Bone marrow (tissue), 2 donors: ENCODE data around the gene JAG1.

ENCODE experiments used
- DNase-seq, 2 donors: peaks; one replicate each; lab custom pipeline; 2025; lab: John Stamatoyannopoulos, UW

The JAG1 gene

DNA sequence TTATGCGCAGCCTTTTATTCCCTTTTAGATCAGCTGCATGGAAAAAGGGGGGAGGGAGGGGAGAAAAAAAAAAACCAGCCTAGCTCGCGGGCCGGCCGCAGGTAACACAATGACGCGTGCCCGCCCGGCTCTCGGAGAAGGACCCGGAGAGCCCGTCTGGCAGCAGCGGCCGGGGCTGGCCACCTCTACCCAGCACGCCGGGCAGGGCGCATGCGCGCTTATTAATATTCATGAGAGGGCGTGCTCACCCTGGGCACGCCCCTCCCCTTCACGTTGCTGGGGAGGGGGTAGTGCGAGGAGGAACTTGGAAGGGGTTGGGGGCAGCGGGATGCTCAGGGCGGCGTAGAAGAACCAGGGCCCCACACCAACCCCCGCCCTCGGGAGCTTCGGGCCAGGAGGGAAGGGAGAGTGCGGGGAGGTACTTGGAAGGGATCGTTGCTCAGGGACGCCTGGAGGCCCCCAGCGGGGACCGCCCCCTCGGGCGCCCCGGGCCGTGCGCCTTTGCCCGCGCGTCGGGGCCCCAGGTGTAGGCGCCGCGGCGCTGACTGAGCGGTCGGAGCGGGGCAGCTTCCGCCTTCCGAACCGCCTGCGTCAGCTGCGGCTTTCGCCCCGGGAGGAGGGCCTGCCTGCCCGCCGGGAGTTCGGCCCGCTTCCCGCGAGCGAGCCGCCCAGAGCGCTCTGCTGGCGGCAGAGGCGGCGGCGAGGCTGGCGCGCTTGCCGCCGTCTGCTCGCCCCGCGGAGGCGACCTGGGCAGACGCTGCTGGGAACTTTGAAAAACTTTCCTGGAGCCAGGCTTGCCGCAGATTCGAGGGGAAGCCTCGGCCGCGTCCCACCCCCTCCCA, at the start of gene JAG1:
Gene JAG1, minus strand, starts transcription at position 158 of the 842 bp plus-strand sequence. CDS start 469 bp downstream, outside the sequence.
- peak; percentile 54 to 78 for DNase-seq

DNA sequence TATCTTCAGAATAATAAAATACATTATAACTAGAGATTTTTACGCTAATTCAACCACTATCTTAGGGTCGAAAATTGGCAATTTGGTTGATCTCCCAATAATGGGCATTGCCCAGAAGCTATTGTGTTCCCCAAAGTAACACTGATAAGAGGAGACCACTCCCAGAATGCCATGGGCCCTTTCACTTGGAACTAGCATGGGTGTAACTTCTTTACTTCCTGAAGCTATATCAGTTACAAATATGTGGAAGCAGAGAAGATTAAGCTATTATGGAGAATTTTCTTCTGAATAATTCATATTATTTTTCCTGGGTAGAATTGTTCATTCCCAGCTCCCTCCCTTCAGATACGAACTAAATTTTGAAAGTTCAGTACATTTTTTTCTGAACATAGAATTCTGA, 48.2 kb upstream of the JAG1 start:
- no peak for DNase-seq

DNA sequence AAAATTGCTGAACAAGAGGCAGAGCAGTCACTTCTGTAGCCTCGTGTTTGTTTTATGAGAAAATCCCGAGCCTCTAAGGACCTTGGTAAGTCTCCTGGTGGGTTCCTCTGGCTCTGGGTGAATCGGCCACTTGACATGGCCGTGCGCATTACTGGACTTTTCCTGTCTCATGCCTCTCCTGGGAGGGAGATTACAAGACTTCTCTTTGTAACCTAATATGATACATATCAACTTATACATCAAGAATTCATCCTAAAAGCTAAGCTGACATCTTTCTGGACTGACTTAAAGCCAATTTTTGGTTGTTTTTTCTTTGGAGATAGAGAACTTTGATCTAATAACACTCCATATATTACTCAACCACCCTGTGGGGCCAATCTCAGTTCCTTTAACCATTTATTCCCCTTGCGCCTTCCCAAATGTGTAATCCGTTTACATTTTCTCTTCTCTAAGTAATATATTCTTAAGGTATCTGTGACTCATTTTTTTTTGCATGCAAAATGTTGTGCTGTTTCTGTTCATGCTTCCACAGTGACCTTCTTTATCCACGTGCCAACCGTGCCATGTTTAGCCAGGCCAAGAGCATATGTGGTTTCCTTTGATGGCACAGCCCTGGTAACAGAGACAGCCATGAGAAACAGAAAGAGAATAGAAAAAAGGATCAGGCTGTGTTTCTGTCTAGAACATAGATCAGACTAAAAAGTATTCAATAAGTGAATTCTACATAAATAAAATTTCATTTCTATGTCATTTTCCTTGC, 47.5 kb upstream of the JAG1 start:
- DNase-seq: no peak

DNA sequence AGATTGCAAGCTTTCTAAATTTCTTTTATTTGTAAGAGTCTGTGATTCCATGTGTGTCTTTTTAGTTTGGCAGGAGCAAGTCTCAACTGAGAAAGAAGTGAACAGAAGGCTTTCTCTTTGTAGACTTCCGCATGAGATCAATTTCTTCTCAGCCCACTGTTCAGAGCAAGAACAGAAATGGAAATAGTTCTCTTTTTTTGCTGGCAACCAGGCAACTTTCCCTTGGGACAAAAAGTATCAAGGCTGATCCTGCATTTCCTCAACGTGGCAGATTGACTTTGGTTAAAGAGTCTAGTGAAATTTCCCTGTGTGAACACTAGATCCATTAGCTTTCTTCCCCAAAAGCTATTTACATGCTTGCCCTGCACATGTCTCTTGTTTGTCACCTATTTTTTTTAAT, 46.8 kb upstream of the JAG1 start:
- no peak for DNase-seq

DNA sequence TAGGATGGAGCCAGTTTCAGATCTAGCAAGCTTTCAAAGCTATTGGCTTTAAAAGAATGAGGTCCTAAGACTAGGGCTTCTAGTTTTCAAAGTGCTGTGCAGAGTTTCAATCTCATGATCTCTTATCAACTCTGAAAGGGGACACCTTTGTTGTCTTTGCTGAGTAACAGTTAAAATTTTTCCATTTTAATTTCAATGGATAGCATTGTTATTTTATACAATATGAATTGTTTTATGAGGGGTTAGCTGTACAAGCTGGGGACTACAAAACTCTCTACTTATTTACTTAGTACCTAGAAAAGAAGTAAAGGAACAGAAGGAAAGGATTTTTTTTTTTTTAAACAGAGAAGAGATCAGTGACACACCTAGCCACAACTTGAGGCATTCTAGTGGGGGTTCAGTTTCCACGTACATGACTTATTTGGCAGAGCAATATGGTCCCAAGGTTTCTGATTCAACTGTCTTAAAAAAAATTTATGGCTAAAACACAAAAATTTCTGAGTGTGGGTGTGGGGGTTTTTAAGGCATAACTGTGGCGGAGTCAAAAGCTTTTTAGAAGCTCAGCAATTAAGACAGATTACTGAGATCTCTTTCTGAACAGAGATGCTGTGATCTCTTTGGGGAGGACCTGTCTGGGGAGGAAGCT, 46.1 kb upstream of the JAG1 start:
- DNase-seq: no peak

DNA sequence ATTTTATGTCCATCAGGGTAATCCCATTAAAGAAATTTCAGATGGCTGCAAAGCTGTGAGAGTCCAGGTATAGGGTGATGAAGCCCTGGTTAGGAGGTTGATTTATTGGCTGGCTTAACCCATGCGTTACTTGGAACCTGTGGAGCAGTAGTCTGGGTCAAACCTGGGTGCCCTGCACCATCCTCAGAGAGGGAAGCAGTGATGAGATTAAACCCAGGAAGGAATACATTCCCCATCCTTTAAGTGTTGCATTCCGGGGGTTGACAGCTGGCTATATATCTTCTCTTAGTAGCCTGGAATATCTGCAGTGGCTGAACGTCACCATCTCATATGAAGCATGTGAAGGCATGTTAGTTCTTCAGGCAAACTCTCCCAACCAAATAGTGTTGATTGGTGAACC, 44.9 kb upstream of the JAG1 start:
- DNase-seq: no peak

DNA sequence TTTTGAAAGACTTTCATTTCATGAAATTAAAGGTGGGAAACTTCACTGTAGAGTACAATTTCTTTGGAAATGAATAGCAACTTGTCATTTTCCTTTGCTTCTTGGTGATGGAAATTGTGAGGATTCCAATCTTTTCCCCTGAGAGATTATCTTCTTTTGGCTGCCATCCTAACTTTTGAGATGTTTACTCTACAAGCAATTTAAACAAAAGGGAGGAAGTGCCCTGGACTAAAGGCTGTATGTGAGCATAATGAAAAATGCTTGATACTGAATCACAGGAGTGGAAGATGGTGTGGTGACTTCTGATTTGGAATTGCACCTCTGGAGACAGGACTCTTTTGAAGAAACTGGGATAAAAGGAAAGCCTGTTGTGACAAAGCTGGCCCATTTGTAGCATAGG, 43.1 kb upstream of the JAG1 start:
- DNase-seq: no peak

DNA sequence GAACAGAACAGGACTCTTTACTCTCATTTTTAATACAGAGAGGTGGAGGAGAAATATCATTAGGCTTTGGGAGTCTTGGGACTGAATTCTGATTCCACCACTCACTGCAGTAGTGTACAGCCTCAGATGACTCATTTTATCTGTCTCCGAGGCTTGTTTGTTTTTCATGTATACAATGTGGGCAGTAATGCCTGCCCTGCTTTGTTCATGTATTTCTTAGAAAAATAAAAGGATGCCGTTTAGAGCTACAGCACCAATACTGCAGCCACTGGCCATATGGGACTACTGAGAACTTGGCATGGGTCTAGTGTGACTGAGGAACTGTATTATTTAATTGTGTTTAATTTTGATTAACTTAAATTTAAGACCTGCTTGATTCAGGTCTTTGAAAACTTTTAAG, 41.2 kb upstream of the JAG1 start:
- DNase-seq: no peak

DNA sequence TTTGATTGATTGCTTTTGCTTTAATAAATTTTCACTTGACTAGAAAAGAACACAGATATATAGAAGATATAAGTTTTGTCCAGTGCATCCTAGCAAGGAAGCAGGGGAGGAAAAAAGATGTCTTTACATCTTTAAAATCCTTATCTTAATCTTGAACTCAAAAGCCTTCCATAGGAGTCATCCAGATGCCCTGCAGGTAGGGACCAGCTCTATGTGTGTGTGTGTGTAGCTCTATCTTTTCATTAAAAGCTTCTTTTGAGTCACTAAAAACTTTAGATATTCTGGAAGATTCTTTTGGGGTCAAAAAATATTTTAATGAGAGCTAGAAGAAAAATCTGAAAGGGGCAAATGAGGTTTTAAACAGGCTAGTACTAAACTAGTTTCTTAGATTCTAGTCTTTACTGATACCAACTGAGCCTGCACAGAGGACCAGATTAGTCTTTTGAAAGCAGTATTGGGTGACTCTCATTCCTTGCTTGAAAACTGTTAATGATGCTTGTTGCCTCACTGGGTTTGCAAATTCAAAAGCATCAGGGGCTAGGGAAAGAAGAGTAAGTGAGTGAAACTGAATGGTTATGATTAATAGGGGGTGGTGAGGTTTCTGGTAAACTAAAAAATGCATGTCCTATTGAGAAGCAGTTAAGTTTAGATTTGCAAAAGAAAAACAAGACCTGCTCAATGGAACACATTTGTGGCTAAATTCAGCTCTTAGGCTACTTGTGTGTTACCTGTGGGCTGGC, 40.6 kb upstream of the JAG1 start:
- no peak for DNase-seq

DNA sequence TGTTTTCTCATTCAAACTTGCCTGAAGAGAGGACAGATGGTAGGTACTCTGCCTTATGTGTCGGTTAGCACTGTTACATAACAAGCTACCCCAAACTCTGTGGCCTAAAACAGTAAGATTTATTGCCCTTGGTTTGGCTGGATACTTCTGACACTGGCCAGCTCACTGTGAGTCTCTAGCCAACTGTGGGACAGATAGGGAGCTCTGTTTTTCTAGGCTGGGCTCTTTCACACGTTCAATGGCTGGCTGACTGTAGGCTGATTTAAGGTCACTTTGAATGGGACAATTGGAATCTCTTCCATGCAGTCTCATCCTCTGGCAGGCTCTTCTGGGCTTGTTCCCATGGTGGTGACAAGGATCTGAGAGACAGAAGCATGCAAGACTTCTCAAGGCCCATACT, 39.4 kb upstream of the JAG1 start:
- no peak for DNase-seq

DNA sequence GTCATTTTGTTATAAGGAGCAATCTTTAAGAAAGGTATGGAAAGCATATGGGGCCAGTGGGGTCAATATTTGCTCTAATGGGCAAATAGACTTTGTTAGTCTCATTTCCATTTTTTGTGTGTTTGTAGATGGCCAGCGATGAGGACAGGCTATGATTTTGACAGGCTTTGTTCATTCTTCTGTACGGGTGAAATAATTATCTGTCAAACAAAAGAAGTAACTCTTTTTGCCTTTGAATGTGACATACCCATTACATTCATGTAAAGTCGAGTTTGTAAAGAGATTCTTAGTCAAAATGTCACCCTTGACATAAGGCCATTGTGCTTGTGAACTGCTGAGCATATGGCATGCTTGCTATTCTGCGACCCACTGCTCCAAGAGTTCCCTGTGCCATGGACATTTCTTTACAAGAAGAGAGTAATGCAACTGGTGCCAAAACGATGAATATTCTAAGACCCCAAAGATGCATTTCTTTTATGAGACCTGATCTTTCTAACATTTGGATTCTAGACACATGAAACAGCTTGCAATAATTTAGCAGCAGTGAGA, 38.2 kb upstream of the JAG1 start:
- DNase-seq: no peak

DNA sequence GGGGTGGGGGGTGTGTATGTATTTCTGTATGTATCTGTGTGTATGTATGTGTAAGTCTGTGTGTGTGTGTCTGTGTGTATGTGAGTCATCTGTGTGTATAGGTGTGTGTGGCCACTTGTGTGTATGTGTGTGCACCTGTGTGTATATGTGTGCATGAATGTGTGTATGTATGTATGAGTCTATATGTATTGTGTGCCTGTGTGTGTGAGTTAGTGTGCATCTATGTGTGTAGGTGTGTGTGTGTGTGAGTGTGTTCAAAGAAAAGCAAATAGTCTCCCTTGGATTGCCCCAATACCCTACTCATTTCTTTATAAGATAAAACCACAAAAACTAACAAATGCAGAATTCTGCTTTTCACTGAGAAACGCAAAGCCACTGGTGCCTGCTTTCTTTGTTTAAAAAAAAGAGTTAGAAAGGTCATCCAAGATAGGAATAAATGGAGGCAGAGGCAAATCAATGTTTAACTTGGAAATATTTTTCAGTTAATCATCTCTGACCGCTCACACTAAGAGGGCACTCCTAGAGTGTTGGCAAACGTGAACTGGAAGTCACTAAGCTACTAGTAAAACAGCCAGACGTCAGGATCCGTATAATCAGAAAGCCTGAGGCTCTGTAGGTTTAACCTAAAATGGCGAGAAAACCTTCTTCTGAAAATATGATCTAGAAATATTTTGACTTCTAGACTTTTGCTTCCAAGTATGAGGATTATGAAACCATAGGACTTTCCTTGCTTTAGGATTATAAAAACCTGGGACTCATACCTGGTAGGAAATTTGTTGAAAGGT, 37.4 kb upstream of the JAG1 start:
- DNase-seq: no peak

DNA sequence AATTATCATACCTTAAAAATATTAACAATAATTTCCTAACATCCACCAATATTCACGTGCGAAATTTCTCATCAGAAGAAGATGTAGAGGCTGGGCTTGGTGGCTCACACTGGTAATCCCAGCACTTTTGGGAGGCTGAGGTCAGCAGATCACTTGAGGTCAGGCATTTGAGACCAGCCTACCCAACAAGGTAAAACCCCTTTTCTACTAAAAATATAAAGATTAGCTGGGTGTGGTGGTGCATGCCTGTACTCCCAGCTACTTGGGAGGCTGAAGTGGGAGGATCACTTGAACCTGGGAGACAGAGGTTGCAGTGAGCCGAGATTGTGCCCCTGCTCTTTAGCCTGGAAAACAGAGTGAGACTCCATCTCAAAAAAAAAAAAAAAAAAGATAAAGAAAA, 36.1 kb upstream of the JAG1 start:
- DNase-seq: no peak

DNA sequence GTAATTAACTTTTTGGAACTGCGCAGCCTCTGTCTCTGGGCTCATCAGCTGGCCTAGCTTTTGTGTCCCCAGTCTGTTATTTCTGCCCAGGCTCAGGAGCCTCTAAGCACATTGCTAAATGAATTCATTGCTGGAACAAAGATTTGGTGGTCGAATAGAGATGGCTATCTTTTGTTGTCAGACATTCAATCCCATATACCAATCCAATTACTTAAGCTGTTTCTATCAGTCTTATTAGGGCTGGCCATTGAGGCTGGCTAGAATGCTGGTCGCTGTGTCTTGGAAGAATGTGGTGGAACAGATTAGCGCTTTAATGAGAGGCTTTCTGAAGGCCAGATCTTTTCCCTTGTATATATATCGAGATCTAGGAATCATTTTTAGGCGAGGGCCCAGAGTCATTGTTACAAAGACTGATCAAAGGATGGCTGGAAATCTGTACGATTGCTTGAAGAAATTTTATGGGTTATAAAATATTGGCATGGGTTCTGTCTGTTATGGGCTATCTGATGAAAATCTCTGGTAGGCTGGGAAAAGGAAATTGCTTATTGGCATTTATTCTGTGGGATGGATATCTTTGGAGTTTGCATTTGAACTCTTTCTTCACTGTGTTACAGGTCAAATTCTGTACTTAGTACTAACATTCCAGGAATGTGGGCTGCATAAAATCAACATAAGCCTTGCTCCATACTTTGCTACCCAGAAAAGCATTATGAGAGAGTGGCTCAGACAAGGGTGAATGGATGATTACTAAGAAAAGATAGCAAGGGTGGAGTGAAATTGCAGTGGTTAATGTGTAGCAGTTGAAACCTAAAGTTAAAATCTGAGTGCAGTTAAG, 34.8 kb upstream of the JAG1 start:
- no peak for DNase-seq

DNA sequence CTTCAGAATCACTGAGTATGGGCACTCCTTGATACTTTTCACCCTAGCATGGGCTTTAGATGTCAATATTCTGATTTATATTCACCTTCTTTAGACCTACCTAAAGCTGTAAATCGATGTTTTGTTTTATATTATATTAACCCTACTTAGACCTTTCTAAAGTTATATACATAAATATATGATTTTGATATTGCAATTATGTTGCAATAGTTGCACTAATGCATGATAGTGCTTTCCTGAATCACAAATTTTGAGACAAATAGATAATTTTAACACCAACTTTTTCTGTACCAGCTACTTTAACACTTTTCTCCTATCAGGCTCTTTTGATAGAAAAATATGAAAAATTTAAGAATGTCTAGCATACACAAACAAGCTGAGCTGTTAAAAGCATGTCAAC, 34.0 kb upstream of the JAG1 start:
- DNase-seq: no peak

DNA sequence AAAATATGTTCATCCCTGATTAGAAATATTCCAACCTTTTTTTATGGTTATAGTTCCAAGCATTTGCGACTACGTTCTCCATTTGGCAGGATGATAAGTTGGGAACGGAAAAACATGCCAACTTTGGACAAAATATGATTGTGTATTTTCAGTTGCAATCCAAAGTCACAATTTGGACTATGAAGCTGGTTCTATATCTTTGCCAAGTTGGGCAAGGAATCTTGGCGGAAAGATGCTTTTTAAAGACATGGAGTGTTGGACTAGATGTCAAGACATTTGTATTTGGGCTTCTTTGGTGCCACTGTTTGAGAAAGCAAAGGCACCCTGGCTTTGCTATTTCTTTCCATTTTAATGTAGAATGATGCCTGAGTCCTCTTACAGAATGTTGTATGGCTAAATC, 33.3 kb upstream of the JAG1 start:
- DNase-seq: no peak

DNA sequence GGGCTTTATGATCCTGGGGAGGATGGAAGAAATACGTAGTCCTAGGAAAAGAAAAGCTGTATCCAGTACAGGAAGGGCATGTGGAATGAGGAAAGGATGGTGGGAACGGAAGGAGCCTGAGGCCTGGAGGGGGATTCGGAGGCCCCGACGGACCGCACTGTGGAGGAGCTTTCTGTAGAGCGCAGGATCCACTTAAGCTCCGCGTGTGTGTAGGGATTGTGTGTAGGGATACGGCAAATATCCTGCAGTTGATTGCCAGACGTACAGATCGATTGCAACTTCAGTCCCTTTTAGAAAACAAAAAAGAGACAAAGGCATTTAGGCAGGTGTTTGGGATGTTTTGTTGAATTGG, 32.6 kb upstream of the JAG1 start:
- DNase-seq: no peak

DNA sequence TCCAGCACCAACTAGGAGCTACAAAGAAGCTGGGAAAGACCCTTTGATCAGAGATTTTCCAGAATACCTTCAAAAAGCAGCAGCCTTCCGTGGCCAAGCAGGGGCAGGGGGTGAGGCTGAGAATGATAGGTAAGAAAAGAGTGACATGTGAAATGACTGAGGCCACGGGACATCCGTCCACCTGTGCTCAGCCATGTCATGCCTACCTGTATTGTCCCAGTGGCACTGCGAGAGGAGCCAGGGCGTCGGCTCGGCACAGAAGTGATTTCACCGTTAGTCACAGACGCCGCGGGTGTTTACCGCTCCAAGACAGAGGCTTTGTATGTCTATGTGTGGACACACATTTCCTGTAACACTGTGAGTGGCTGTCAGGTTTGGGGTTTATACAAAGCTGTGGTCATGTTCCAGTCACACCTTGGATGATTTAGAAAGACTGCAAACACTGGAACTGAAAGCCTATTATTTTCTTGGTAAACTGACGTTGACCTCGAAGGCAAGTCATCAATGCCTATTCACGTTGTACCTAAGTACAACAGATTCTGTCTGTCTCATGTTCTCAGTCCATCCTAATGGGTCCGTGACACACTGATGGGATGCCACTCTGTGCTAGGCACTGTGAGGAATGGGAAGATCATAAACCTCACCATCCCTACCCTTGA, 32.1 kb upstream of the JAG1 start:
- DNase-seq: no peak

DNA sequence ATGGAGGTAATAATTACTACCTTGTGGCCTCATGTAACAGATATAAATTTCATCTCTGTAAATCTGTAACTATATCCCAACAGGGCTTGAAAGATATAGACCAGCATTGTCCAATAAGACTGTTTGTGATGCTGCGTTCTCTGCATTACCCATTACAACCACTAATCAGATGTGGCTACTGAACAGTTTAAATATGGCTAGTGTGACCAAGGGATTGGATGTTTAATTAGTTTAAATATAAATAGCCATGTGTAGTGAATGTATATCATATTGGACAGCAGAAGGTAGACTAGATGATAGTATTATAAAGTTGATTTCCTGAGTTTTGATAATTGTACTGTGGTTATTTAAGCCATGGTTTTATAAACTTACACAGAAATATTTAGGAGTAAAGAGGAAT, 27.8 kb upstream of the JAG1 start:
- no peak for DNase-seq

DNA sequence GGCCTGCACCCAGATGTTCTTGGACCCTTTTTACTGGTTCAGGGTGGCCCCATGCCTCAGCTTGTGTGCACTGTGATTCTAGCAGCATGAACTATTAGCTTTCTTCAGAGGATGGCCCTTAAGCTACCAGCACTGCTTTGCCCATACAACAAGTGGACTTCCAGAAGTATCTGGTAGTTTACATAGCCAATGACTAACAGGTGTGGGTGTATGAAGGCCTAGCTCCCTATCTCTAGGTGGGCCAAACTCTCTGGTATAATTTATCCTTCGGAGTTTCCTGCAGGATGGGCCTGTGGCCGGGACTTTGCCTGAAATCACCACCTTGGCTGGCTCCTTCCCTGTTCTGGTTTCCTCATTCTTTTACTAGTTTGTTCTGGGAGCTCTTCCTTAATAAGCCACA, 26.1 kb upstream of the JAG1 start:
- DNase-seq: no peak
